Stimulated activated naive CD8-positive, alpha-beta T cell treated with anti-CD3 and anti-CD28 coated beads, Interleukin-15, amount 100 ng/mL, for 72 hours (primary cell): ENCODE results near the gene GPATCH11.

ENCODE experiments used
- ATAC-seq: fragments of 150-1000 bp; cut with Tn5 transposase; 2 replicates; pipeline ENCODE4 v1.10.0; 2021; ENCODE audit warnings: mild to moderate bottlenecking, moderate library complexity
- DNase-seq, 2 donors: peaks; one replicate each; pipeline ENCODE4 v3.0.0; 2021 to 2022
- H3K27ac Mint-ChIP-seq, 2 donors: one replicate each; pipeline ENCODE4 v1.8.0; 2022; ENCODE audit warnings: mild to moderate bottlenecking in 2 of 2, mixed read lengths in 2 of 2, moderate library complexity in 2 of 2
- H3K27me3 Mint-ChIP-seq: one replicate; pipeline ENCODE4 v1.8.0; 2022; ENCODE audit warnings: mixed read lengths
- H3K4me1 Mint-ChIP-seq: one replicate; pipeline ENCODE4 v1.8.0; 2022; ENCODE audit warnings: mild to moderate bottlenecking, mixed read lengths
- H3K4me3 Mint-ChIP-seq, 2 donors: one replicate each; pipeline ENCODE4 v1.8.0; 2022; ENCODE audit warnings: mild to moderate bottlenecking in 2 of 2, mixed read lengths in 2 of 2, moderate library complexity in 1 of 2
- H3K9me3 Mint-ChIP-seq, 2 donors: one replicate each; pipeline ENCODE4 v1.8.0; 2022; ENCODE audit warnings: mixed read lengths in 2 of 2

The GPATCH11 gene

DNA sequence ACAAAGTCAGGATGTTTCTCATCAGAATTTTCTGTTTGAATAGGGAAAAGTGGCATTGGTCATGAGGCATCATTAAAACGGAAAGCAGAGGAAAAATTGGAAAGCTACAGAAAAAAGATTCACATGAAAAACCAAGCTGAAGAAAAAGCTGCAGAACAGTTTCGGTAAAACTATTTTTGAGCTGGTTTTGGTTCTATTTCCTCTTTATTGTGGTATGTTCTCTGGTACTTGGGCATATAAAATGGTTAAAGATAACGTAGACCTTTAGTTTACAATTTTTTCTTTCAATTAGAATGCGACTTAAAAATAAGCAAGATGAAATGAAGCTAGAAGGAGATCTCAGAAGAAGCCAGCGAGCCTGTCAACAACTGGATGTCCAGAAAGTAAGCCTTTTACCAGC, 7.6 kb downstream of the GPATCH11 start:
- no peaks in the 10 kb centered on the region for H3K27me3 Mint-ChIP-seq
- no peak overlapping the region for H3K4me3 Mint-ChIP-seq
- H3K27ac Mint-ChIP-seq = no peak overlapping the region
- DNase-seq (no peak), ATAC-seq (no peak)
- no peaks in the 10 kb centered on the region for H3K9me3 Mint-ChIP-seq
- H3K4me1 Mint-ChIP-seq = peaks cover 7% of the 10 kb centered on the region

DNA sequence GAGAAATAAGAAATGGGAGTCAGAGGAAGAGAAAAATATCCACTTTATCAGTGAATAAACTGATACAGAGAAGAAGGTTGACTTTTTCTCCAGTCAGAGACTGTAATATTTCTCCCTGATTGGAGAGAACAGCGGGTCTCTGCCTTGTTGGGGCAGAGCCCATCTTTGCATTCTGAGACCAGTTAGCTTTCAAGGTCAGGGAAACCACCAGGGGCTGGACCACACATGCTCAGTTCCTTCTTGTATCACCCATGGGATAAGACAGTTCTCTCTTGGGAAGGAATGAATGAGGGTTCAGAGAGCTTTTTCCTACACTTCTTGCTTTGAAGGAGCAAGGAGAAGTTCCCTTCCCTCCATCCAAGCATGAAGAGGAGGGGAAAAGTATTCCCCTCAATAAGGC, 12.2 kb downstream of the GPATCH11 start:
- Mint-ChIP-seq H3K4me1 (no peaks in the 10 kb centered on the region), H3K4me3 (no peak overlapping the region), H3K27ac (peak overlapping the region in 1 of 2 donors; percentile 60), H3K9me3 (no peaks in the 10 kb centered on the region), H3K27me3 (no peaks in the 10 kb centered on the region)
- no peak for ATAC-seq
- no peak for DNase-seq

DNA sequence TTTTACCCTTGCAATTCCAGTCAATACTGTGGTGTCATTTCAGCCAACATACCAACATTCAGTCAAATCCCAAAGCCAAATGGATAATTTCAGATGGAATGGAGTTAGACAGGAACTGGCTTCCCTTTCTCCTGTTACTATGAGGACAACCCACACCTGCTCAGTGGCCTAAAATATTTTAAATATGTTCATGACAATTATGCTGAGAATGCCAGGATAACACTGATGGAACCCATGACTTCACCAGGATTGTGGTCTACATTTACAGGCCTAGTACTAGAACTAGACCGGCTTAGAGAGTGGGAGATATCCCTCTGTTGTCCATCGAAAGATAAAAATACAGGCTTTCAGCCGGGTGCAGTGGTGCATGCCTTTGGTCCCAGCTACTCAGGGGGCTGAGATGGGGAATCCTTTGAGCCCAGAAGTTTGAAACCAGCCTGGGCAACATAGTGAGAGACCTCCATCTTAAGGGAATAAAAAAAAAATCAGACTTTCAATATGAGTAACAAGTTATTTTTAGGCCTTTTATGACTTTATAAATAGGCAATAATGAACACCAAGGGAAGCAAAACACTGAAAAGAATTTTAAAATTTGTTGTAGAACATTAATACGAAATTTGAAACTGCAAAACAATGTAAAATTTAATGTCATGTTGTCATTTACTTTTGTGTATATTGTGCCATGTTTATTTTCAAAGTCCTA, 14.2 kb downstream of the GPATCH11 start:
- DNase-seq (no peak), ATAC-seq (no peak)
- H3K4me1 Mint-ChIP-seq = no peaks in the 10 kb centered on the region
- H3K27me3 Mint-ChIP-seq = no peaks in the 10 kb centered on the region
- no peak overlapping the region for H3K4me3 Mint-ChIP-seq
- no peaks in the 10 kb centered on the region for H3K9me3 Mint-ChIP-seq
- no peak overlapping the region for H3K27ac Mint-ChIP-seq

DNA sequence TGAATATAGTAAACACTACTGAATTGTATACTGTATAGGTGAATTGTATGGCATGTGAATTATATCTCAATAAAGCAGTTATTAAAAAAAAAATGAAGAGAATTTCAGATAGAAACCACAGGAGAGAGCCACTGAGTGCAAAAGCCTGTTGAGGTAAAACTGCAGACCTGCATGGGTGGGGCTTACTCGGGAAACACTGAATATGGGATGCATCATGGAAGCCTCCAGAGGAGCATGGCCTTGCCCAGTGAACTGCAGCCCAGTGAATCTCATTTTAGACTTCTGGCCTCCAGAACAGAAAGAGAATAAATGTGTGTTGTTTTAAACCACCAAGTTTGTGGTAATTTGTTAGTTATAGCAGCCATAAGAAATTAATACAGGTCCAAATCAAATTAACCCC, 15.7 kb downstream of the GPATCH11 start:
- Mint-ChIP-seq H3K9me3 (no peaks in the 10 kb centered on the region), H3K27me3 (no peaks in the 10 kb centered on the region), H3K27ac (peak overlapping the region in 1 of 2 donors; percentile 36), H3K4me3 (no peak overlapping the region), H3K4me1 (no peaks in the 10 kb centered on the region)
- DNase-seq (no peak), ATAC-seq (no peak)

DNA sequence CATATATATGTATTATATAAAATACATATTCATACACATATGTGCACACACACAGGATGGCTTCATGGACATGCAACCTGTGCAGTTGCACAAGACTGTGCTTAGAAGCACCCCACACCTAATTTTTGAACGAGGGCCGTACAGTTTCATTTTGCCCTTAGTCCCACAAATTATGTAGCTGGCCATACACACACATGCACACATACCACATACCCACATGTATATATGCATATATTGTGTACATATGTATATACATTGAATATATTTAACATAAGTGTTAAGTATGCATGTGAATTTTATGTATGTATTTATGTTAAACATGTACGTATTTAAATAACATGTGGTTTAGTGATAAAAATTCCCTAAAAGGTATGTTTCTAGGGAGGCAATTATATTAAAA, 18.3 kb downstream of the GPATCH11 start:
- H3K4me1 Mint-ChIP-seq = no peaks in the 10 kb centered on the region
- H3K4me3 Mint-ChIP-seq = no peak overlapping the region
- no peak overlapping the region for H3K27ac Mint-ChIP-seq
- no peak for DNase-seq
- no peak for ATAC-seq
- H3K27me3 Mint-ChIP-seq = no peaks in the 10 kb centered on the region
- H3K9me3 Mint-ChIP-seq = no peaks in the 10 kb centered on the region

DNA sequence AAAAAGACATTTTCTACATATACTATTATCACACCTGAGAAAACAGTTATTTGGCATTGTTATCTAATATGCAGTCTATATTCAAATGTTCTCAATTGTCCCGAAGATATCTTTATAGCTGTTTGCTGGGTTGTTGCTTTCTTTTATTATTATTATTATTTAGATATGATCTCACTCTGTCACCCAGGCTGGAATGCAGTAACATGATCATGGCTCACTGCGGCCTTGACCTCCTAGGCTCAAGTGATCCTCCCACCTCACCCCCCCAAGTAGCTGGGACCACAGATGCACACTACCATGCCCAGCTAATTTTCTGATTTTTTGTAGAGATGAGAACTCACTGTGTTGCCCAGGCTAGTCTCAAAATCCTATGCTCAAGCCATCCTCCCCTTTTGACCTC, 19.9 kb downstream of the GPATCH11 start:
- ATAC-seq = no peak
- no peaks in the 10 kb centered on the region for H3K27me3 Mint-ChIP-seq
- no peak overlapping the region for H3K27ac Mint-ChIP-seq
- no peak overlapping the region for H3K4me3 Mint-ChIP-seq
- DNase-seq = no peak
- no peaks in the 10 kb centered on the region for H3K4me1 Mint-ChIP-seq
- H3K9me3 Mint-ChIP-seq = no peaks in the 10 kb centered on the region

DNA sequence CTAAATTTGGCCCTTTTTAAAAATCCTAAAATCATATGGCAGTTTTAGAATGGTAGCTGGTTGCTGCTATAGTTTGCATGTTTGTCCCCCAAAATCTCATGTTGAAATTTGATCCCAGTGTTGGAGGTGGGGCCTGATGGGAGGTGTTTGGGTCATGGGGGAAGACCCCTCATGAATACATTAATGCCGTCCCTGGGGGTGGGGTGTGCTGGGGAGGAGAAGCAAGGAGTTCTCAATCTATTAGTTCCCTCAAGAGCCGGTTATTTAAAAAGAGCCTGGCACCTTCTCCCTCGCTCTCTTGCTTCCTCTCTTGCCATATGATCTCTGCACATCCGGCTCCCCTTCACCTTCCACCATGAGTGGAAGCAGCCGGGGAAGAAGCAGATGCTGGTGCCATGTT, 20.8 kb downstream of the GPATCH11 start:
- DNase-seq (no peak), ATAC-seq (no peak)
- no peak overlapping the region for H3K27ac Mint-ChIP-seq
- H3K4me3 Mint-ChIP-seq = no peak overlapping the region
- H3K4me1 Mint-ChIP-seq = no peaks in the 10 kb centered on the region
- H3K27me3 Mint-ChIP-seq = no peaks in the 10 kb centered on the region
- H3K9me3 Mint-ChIP-seq = no peaks in the 10 kb centered on the region

DNA sequence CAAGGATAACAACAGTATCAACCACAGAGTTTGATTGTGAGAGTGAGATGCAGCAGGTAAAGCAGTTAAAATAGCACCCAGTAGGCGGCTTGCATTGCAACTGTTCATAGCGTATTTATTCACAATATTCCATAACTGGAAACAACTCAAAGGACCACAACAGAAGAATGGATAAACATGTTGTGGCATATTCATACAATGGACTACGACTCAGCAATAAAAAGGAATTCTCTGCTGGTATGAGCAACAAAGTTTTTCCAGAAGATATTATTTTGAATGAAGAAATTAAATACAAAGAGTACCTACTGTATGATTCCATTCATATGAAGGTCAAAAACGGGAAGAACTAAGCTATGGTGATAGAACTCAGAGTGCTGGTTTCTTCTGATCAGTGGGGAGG, 25.2 kb downstream of the GPATCH11 start:
- Mint-ChIP-seq H3K9me3 (no peaks in the 10 kb centered on the region), H3K27ac (no peak overlapping the region), H3K27me3 (no peaks in the 10 kb centered on the region), H3K4me3 (no peak overlapping the region), H3K4me1 (no peaks in the 10 kb centered on the region)
- DNase-seq (no peak), ATAC-seq (no peak)

DNA sequence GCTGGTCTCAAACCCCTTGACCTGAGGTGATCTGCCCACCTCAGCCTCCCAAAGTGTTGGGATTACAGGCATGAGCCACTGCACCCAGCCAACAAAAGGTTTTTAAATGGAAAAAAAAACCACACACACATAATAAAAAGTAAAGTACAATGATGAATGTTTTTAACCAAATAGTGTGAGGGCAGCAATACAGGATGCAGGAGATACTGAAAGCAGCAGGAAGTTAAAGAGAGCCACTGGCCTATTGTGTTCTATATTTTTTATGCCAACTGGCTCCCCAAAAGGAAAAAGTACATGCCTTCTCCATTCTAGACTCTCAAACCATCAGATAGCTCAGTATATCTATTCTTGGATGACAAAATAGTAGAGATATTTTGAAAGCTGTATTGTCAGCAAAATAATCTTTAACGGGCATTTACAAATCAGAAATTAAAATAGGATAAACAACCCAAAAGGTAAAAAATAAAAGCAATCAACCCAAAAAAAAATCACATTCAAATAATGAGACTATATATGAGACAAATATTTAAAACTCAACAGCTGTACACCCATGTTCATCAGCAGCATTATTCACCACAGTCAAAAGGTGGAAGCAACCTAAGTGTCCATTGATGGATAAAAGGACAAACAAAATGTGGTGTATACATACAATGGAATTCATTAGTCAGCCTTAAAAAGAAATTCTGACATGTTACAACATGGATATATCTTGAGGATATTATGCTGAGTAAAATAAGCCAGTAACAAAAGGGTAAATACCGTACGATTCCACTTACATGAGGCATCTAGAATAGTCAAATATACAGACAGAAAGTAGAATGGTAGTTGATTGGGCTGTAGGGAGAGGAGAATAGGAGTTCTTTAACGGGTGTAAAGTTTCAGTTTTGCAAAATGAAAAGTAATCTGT, 26.2 kb downstream of the GPATCH11 start:
- no peak overlapping the region for H3K27ac Mint-ChIP-seq
- no peaks in the 10 kb centered on the region for H3K9me3 Mint-ChIP-seq
- ATAC-seq (no peak), DNase-seq (no peak)
- no peak overlapping the region for H3K4me3 Mint-ChIP-seq
- no peaks in the 10 kb centered on the region for H3K4me1 Mint-ChIP-seq
- H3K27me3 Mint-ChIP-seq = no peaks in the 10 kb centered on the region

DNA sequence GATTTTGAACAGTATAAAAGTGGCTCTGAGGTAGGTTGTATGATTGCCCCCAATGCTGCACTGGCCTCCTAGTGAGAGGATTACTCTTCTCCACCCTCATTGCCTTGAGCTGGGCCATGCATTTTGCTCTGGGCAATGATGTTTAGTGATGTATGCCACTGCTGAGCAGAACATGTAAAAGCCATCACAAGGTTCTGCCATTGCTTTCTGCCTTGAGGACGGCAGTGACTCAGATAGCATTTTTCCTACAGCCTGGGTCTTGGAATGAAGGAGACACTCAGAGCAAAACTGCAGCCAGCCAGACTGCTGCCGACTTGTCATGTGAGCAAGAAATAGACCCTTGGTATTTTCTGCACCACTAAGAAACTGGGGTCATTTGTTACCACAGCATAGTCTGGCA, 27.6 kb downstream of the GPATCH11 start:
- Mint-ChIP-seq H3K9me3 (no peaks in the 10 kb centered on the region), H3K27ac (no peak overlapping the region), H3K4me1 (no peaks in the 10 kb centered on the region), H3K27me3 (no peaks in the 10 kb centered on the region), H3K4me3 (no peak overlapping the region)
- DNase-seq = no peak
- no peak for ATAC-seq

DNA sequence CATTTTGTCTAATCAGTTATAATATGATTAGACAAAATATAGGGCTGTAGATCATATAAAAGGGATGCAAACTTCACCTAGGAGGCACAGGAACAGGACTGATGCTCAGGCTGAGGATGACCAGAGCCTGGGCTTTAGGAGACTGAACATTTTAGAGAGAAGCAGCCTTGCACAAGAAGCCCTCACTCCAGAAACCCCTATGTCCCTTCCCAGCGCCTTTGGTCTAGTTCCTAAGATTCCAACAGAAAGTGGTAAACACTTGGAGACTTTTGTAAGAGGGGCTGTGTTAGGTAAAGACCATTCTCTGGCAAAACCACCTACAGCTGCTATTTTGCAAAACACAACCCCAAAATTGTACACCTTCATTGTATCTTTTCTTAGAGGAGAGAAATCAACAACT, 33.2 kb downstream of the GPATCH11 start:
- H3K27me3 Mint-ChIP-seq = no peaks in the 10 kb centered on the region
- no peak overlapping the region for H3K27ac Mint-ChIP-seq
- DNase-seq (no peak), ATAC-seq (no peak)
- H3K9me3 Mint-ChIP-seq = no peaks in the 10 kb centered on the region
- no peak overlapping the region for H3K4me3 Mint-ChIP-seq
- H3K4me1 Mint-ChIP-seq = no peaks in the 10 kb centered on the region

DNA sequence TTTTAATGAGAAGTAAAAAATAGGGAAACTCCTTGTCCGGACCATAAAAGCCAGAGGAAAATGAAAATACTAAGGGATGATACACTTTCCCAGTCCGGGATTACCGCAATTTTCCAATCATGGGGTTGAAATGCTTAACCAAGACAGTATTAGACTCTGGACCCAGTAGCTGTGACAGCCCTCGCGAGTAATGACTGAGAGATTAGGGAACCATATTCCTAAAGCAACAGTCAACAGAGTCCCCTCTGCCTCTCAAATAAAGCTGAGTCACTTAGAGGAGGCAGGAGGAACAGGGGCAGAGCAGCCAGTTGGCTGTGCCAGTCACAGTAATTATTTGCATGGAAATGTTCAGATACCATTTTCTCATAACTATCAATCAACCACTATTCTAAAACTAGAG, 34.8 kb downstream of the GPATCH11 start:
- DNase-seq = no peak
- H3K4me3 Mint-ChIP-seq = no peak overlapping the region
- H3K27me3 Mint-ChIP-seq = no peaks in the 10 kb centered on the region
- no peak overlapping the region for H3K27ac Mint-ChIP-seq
- ATAC-seq = no peak
- no peaks in the 10 kb centered on the region for H3K9me3 Mint-ChIP-seq
- H3K4me1 Mint-ChIP-seq = no peaks in the 10 kb centered on the region

DNA sequence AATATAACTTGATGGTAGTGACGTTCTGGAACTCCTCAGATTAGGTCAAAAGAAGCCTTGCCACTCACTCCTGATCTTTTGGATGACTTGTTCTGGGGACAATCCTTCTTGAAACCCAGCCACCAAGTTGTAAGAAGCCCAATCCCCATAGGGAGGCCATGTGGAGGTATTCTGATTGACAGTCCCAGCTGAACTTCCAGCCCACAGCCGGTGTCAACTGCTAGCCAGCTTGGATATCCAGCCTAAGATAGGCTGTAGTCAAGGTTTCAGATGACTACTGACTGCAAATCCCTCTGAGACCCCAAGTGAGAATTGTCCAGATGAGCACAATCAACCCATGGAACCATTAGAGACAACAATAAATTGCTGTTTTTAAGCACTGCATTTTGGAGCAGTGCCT, 41.1 kb downstream of the GPATCH11 start:
- no peak for ATAC-seq
- no peaks in the 10 kb centered on the region for H3K4me1 Mint-ChIP-seq
- no peak overlapping the region for H3K4me3 Mint-ChIP-seq
- DNase-seq = no peak
- H3K27me3 Mint-ChIP-seq = no peaks in the 10 kb centered on the region
- H3K9me3 Mint-ChIP-seq = peaks cover 0 to 8% of the 10 kb centered on the region in 2 donors
- no peak overlapping the region for H3K27ac Mint-ChIP-seq

DNA sequence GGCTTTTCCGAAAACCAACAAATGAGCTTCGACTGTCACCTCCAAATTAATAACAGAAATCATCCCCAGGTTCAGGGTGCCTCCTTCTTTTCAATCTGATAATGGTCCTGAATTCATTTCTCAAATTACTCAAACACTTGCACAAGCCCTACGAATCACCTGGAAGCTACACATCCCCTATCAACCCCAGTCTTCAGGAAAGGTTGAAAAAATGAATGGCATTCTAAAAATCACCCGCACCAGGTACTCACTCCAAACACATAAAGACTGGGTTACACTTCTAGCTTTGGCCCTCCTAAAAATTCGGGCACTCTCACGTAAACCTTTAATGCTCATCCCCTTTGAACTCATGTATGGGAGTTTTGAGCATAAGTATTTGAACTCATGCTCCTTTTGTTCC, 48.6 kb downstream of the GPATCH11 start:
- no peak for ATAC-seq
- DNase-seq = no peak
- Mint-ChIP-seq H3K27ac (no peak overlapping the region), H3K4me1 (no peaks in the 10 kb centered on the region), H3K27me3 (no peaks in the 10 kb centered on the region), H3K4me3 (no peak overlapping the region), H3K9me3 (peaks cover 0 to 8% of the 10 kb centered on the region in 2 donors)

DNA sequence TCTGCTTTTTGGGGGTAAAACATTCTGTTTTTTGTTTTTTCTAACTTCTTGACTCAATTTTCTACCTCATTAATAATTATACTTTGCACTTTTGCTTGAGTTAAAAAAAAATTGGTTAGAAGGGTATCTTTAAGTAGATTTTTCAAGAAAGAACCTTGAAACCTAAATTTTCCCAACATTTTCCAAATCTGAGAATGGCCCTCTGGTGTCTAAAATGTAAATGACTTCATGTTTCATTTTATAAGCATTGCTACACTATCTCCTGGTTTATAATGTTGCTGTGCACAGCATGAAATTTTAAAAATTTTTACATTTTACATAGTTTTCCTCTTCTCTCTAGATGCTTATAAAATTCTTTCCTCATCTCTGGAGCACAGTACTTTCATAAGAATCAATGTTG, 58.2 kb downstream of the GPATCH11 start:
- Mint-ChIP-seq H3K4me3 (no peak overlapping the region), H3K27me3 (no peaks in the 10 kb centered on the region), H3K27ac (no peak overlapping the region)

DNA sequence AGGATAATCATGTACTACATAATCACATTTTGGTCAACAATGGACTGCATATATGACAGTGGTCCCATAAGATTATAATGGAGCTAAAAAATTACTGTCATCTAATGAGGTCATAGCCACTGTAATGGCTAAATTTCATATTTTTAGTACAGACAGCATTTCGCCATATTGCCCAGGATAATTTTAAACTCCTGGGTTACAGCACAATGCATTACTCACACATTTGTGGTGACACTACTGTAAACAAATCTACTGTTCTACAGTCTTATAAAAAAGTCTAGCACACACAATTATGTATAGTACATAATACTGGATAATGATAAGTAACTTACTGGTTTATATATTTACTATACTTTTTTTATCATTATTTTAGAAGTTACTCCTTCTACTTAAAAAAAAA, 59.7 kb downstream of the GPATCH11 start:
- Mint-ChIP-seq H3K27ac (no peak overlapping the region), H3K4me1 (no peaks in the 10 kb centered on the region), H3K9me3 (no peaks in the 10 kb centered on the region), H3K27me3 (no peaks in the 10 kb centered on the region), H3K4me3 (no peak overlapping the region)
- no peak for DNase-seq
- ATAC-seq = no peak

More for the DNA sequence above, 58.2 kb downstream of the GPATCH11 start:
- H3K4me1 Mint-ChIP-seq = no peaks in the 10 kb centered on the region
- no peaks in the 10 kb centered on the region for H3K9me3 Mint-ChIP-seq
- DNase-seq (no peak), ATAC-seq (no peak)
